Stimulated activated CD4-positive, alpha-beta T cell treated with anti-CD3 and anti-CD28 coated beads, Interleukin-4, amount 100 ng/mL, for 48 hours (primary cell): ENCODE data around the gene MRPL10.

Experiments
- DNase-seq, 2 donors: peaks; one replicate each; pipeline ENCODE4 v3.0.0-alpha.2; 2020; ENCODE audit warnings: low read depth in 2 of 2

MRPL10 gene

GRCh38 chr17:47840001-47840741, 8.8 kb upstream of the MRPL10 start:
- no peak for DNase-seq

GRCh38 chr17:47839071-47839470, 7.7 kb upstream of the MRPL10 start:
- DNase-seq: no peak

- DNase-seq: no peak
These were observed 7.3 kb upstream of the MRPL10 start for GRCh38 chr17:47838636-47839035.

- DNase-seq: no peak
These were observed 6.2 kb upstream of the MRPL10 start for GRCh38 chr17:47837401-47838039.

- no peak for DNase-seq
These were observed 5.3 kb upstream of the MRPL10 start for GRCh38 chr17:47836601-47837000.

GRCh38 chr17:47834756-47835155, 3.4 kb upstream of the MRPL10 start:
- no peak for DNase-seq

GRCh38 chr17:47831934-47832327, 590 bp upstream of the MRPL10 start:
- DNase-seq: no peak

- no peak for DNase-seq
These were observed 842 bp downstream of the MRPL10 start for GRCh38 chr17:47830396-47831002.

GRCh38 chr17:47829870-47830269, 1.5 kb downstream of the MRPL10 start:
- DNase-seq: no peak

GRCh38 chr17:47823519-47823918, 7.8 kb downstream of the MRPL10 start:
- no peak for DNase-seq

- no peak for DNase-seq
These were observed 8.6 kb downstream of the MRPL10 start for GRCh38 chr17:47822785-47823184.

- peak; percentile 60 to 64 for DNase-seq
These were observed 9.6 kb downstream of the MRPL10 start, which contains the start of gene OSBPL7 for GRCh38 chr17:47821424-47822391. Gene OSBPL7, minus strand, starts transcription at chr17:47821794. Its CDS starts 1,516 bp downstream, at chr17:47820278.

GRCh38 chr17:47821031-47821423, 10.3 kb downstream of the MRPL10 start:
- DNase-seq: no peak

- no peak for DNase-seq
These were observed 11.1 kb downstream of the MRPL10 start for GRCh38 chr17:47820033-47820789.

- DNase-seq: no peak
These were observed 11.9 kb downstream of the MRPL10 start for GRCh38 chr17:47819475-47819874.

GRCh38 chr17:47818002-47818695, 13.2 kb downstream of the MRPL10 start:
- DNase-seq: no peak

GRCh38 chr17:47816947-47817346, 14.4 kb downstream of the MRPL10 start:
- DNase-seq: no peak

GRCh38 chr17:47816111-47816735, 15.1 kb downstream of the MRPL10 start:
- DNase-seq: no peak

- DNase-seq: no peak
These were observed 16.0 kb downstream of the MRPL10 start for GRCh38 chr17:47815106-47815918.
